Measurements from ENCODE around the gene GPR84. TPM values are rescaled to one million over a fixed set of nuclear protein-coding genes. Genes with fewer than 3 reads are reported as not detected.

The GPR84 gene
- total and polyA plus RNA-seq, 9 of the 15 experiments (the other 6 are each of a cell fraction or from before 2014, with no cell fraction given): 0.07 to 0.18 (median 0.11) TPM; not detected in 5

GRCh38 chr12:54387114-54387467 is 22.8 kb upstream of the GPR84 start (continued):
- TF ChIP-seq GTF3C2 (IDR thresholded peaks at IDR 0.05; ENCODE audit: borderline replicate concordance, extremely low read depth, insufficient read length) (no peak), CBX2 (IDR thresholded peaks at IDR 0.05; ENCODE audit: insufficient read depth, low read length, poor library complexity, severe bottlenecking) (no peak), FOSL1 (tag; conservative IDR thresholded peaks at IDR 0.05) (peak; percentile 73), UBTF (IDR thresholded peaks at IDR 0.05; ENCODE audit: borderline replicate concordance in 1 of 2, low read depth in 2 of 2, low read length in 2 of 2) (no peak), HDAC2 (IDR thresholded peaks at IDR 0.05) (0 out of 2 replicates have a peak, but pooled peaks have one; percentile 13), FOXO4 (CRISPR knock-in tag; IDR thresholded peaks at IDR 0.05) (no peak), ILF3 (IDR thresholded peaks at IDR 0.05; ENCODE audit: borderline replicate concordance) (no peak), MCM2 (IDR thresholded peaks at IDR 0.05; ENCODE audit: low read depth) (no peak), SMARCE1 (IDR thresholded peaks at IDR 0.05) (0 out of 2 replicates have a peak, but pooled peaks have one; percentile 44), HINFP (tag; conservative IDR thresholded peaks at IDR 0.05; ENCODE audit: low read depth) (no peak), ARID2 (IDR thresholded peaks at IDR 0.05) (no peak), MXI1 (IDR thresholded peaks at IDR 0.05; ENCODE audit: low read depth, low read length) (no peak), ZNF274 (IDR thresholded peaks at IDR 0.05; ENCODE audit: borderline replicate concordance, low read depth, low read length) (no peak), ZNF592 (IDR thresholded peaks at IDR 0.05) (peak; percentile 63), MED1 (CRISPR knock-in tag; IDR thresholded peaks at IDR 0.05; ENCODE audit: borderline replicate concordance) (no peak)

All from K562 (cell line).